ENCODE measurements around the gene CLTB.
"Not testable (repeated sequence)": the region's sequence is repeated elsewhere in the genome, so short reads cannot be mapped to it uniquely, and the experiment has no call there.

CLTB gene

DNA sequence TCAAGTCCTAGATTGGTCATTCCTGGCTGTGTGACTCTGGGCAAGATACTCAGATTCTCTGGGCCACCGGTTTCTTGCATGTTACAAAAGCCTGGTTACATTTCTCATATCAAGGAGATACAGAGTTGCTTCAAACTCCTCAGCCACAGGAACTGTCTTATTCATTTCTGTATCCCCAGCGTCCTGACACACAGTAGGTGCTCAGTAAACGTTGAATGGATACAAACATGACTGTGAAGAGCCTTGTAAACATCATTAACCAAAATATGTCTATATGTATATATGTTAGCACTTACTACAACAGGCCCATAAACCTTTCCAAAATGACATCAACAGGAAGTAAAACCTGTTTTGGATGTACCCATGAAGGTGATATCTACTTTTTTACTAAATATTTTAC, 1.6 kb downstream of the CLTB start:
- no peak for DNase-seq
- Mint-ChIP-seq H3K4me3 (peak overlapping the region in 1 of 2 donors; percentile 86), H3K27ac (peak overlapping the region in 1 of 2 donors; percentile 65), H3K27me3 (no peaks in the 10 kb centered on the region), H3K9me3 (no peaks in the 10 kb centered on the region), H3K4me1 (peaks cover 57% of the 10 kb centered on the region)
- no peak for ATAC-seq

- no peaks in the 10 kb centered on the region for H3K9me3 Mint-ChIP-seq
- no peak overlapping the region for H3K27ac Mint-ChIP-seq
- no peak overlapping the region for H3K4me3 Mint-ChIP-seq
- DNase-seq (no peak), ATAC-seq (no peak)
- no peaks in the 10 kb centered on the region for H3K27me3 Mint-ChIP-seq
- peaks cover 57% of the 10 kb centered on the region for H3K4me1 Mint-ChIP-seq
These were observed 2.6 kb downstream of the CLTB start for GRCh38 chr5:176413709-176414191.

- Mint-ChIP-seq H3K27me3 (no peaks in the 10 kb centered on the region), H3K9me3 (no peaks in the 10 kb centered on the region), H3K27ac (no peak overlapping the region), H3K4me1 (peaks cover 57% of the 10 kb centered on the region), H3K4me3 (no peak overlapping the region)
- DNase-seq = no peak
- no peak for ATAC-seq
These were observed 3.1 kb downstream of the CLTB start for GRCh38 chr5:176413255-176413565.

DNA sequence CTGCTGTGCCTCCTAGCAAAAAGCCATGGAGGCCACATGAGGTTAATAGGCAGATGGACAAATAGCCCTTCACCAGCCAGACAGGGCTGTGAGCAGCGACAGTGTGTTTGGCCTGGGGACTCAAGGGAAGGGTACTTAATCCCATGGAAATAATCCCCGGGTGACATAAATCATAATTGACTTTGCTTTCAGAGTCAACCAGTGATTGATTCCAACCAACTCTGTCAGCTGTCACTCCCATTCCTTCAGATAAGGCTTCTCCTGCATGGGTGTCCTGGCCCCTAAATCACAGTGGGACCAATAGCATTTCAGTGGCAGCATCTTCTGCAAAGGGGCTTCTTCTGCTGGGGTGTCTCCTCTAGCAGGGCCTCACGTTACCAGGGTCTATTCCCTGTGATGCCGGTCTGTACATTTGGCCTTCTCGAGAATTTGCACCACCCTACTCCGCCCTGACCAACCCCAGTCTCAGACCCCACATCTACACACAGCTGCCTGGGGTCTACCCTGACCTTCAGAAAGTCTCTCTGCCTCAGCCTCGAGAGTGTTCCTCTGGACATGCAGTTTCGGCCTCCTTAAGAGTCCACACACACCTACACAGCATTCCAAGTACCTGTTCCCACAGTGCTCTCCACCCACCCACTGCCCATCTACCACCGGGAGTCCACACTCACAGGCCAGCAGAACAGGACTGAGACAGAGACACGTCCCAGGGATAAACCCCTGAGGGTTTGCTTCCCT, 3.7 kb downstream of the CLTB start:
- peaks cover 57% of the 10 kb centered on the region for H3K4me1 Mint-ChIP-seq
- no peaks in the 10 kb centered on the region for H3K9me3 Mint-ChIP-seq
- H3K27ac Mint-ChIP-seq = no peak overlapping the region
- H3K27me3 Mint-ChIP-seq = no peaks in the 10 kb centered on the region
- ATAC-seq = no peak
- DNase-seq = no peak
- no peak overlapping the region for H3K4me3 Mint-ChIP-seq

DNA sequence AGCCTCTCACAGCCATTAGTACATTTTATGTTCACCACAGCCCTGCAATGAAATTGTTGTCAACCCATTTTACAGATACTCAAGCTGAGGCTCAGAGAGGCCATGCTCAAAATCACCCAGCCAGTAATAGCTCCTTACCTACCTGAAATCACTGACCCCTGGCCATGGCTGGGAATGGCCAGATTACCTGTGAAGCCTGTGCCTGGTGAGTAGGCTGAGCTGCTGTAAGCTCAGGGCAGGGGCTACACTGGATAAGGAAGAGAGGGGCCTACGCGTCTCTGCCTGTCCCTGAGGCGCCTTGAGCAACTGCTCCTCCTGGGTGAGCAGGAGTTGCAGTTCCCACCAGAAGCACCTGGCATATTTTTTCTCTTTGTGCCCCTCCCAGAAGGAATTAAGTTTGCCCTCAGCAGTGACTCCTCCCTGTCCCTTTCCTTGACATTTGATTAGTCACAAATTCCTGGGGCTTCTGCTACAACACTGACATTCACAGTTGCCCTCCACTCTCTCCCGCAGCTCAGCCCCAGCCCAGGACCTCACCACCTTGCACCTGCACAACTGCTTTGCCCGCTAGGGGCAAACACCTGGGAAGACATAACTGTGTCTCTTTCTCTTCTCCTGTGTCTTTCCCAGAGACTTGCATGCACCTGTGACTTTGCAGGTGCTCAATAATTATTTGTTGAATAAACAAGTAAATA, 5.7 kb downstream of the CLTB start:
- no peak for DNase-seq
- Mint-ChIP-seq H3K4me1 (peaks cover 53% of the 10 kb centered on the region), H3K4me3 (no peak overlapping the region), H3K27ac (no peak overlapping the region), H3K27me3 (no peaks in the 10 kb centered on the region), H3K9me3 (no peaks in the 10 kb centered on the region)
- ATAC-seq = no peak

DNA sequence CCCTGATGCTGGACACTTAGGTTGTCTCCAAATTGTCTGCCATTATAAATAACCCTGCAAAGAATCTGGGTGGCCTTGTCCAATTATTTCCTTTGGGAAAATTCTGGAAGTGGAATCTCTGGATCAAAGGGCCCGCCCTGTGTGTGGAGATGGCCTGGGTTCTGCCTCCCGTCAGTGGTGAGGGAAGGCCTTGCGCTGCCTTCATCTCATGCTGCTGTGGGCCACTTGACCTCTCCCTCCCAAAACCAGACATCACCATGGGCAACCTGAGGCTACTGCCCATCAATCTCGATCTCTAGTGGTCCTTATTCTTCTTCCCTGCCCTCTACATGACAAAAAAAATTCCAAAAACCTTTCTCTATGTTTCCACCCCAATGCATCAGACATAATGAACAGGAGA, 6.6 kb downstream of the CLTB start:
- Mint-ChIP-seq H3K27me3 (no peaks in the 10 kb centered on the region), H3K27ac (peak overlapping the region in 1 of 2 donors; percentile 30), H3K4me3 (no peak overlapping the region), H3K4me1 (peaks cover 44% of the 10 kb centered on the region), H3K9me3 (no peaks in the 10 kb centered on the region)
- no peak for DNase-seq
- ATAC-seq = no peak

DNA sequence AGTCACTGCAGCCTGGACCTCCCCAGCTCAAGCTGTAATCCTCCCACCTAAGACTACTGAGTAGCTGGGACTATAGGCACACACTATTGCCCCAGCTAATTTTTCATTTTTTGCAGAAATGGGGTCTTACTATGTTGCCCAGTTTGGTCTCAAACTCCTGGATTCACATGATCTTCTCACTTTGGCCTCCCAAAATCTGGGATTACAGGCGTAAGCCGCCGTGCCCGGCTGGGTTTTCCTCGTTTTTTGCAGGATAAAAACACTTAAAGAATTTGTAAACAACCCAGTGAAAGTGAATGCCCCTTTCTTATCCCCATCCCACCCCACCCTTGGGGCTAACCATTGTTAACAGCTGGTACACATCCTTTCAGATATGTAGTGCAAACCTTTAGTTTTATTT, 7.7 kb downstream of the CLTB start:
- no peak for DNase-seq
- Mint-ChIP-seq H3K9me3 (no peaks in the 10 kb centered on the region), H3K4me1 (peaks cover 32% of the 10 kb centered on the region), H3K27ac (no peak overlapping the region), H3K27me3 (no peaks in the 10 kb centered on the region), H3K4me3 (no peak overlapping the region)
- ATAC-seq = no peak

- peaks cover 29% of the 10 kb centered on the region for H3K4me1 Mint-ChIP-seq
- DNase-seq, H3K27ac Mint-ChIP-seq, H3K4me3 Mint-ChIP-seq, H3K9me3 Mint-ChIP-seq, ATAC-seq, H3K27me3 Mint-ChIP-seq: not testable (repeated sequence)
These were observed 8.1 kb downstream of the CLTB start for GRCh38 chr5:176408252-176408573.

DNA sequence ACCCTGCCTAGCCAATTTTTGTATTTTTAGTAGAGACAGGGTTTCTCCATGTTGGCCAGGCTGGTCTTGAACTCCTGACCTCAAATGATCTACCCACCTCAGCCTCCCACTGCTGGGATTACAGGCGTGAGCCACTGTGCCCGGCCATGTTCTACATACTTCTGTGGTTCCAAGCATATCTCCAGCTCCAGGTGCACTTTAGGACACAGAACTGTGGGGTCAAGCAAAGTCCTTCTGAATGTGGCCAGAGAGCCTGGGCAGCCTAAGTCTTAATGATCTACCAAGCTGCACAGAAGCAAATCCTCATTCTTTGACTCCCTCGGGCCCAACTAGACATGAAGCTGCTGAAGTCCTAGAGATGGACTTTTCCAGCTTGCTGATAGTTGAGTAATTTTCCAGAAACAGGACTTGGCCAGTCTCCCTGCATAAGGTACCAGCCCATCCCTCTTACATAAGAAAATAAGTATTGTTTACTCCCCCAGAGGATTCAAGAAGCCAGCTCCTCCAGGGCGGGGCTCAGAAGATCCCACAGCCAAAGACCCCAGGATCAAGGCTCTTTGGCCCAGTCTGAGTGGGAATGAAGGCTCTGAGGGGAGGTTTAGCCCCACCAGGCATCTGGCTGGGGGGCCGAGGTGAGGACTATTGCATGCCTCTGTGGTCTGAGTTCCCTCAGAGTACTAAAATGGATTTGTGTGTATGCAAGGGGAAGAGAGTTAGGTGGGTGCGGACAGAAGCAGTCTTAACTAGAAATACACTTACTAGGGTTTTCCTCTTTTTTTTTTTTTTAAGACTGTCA, 8.7 kb downstream of the CLTB start:
- no peaks in the 10 kb centered on the region for H3K9me3 Mint-ChIP-seq
- no peak overlapping the region for H3K4me3 Mint-ChIP-seq
- H3K27me3 Mint-ChIP-seq = no peaks in the 10 kb centered on the region
- peaks cover 23% of the 10 kb centered on the region for H3K4me1 Mint-ChIP-seq
- no peak for ATAC-seq
- DNase-seq = no peak
- H3K27ac Mint-ChIP-seq = peak overlapping the region in 1 of 2 donors; percentile 76

DNA sequence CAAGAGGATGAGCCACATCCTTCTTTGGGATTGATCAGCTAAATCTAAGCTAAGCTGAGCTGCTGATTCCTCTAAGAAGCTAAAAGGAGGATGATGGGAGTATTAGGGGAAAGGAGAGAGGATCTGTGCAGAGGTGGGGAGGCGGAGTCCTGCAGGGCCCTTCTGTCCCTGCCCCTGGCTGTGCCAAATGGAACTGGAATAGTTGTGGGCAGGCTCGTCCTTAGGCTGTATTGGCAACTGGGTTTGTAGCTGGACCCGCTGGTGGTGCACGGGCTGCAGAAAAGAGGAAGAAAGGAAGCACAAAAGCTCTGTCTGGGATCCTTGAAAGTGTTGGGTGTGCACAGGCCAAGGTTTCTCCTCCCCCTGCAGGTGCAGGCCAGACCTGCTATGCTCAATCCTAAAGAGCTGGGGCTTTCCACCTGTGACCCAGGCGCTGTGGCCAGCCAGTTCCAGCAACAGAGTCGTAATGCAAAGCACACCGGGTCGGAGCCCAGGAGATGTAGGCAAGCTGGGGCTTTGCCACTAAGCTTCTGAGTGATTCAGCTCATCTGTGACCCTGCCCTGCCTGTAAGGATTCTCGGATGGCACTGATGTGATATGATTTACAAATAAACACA, 9.8 kb downstream of the CLTB start:
- no peak for DNase-seq
- ATAC-seq = no peak
- Mint-ChIP-seq H3K27ac (no peak overlapping the region), H3K27me3 (no peaks in the 10 kb centered on the region), H3K4me3 (no peak overlapping the region), H3K4me1 (peaks cover 13% of the 10 kb centered on the region), H3K9me3 (no peaks in the 10 kb centered on the region)

DNA sequence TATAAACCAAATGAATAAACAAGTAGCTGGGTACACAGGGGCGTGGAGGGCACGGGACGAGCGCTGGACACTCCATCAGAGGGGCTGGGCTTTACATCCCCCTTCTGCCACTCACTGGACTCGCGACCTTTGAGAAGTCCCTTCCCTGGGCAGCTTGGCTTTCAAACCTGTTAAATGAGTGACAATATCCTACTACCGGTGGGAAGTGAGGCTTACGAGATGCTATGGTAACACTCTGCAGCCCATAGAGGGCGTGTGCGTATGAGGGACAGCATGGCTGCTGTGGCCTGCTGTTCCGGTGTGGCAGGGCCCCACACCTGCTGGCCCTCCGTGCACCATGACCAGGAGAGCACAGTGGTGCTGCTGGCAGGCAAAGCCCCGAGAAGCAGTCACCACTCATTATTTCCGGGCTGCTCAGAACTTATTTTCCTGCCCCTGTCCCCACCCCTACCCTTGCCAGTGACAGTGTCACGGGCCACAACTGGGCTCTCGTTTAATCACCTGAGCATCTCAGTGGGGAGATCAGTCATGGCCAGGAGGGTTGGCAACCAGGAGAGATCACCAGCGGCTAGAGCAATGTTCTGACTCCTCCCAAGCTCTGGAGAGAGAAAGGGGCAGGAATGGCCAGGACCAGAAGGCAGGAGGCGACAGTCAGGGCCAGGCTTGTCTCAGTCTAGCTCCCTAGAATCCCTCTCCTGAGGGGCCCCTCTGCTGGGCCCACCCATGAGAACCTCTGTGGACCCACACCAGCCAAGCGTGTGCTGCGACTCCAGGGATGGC, 10.5 kb downstream of the CLTB start:
- Mint-ChIP-seq H3K27me3 (no peaks in the 10 kb centered on the region), H3K4me1 (peaks cover 10% of the 10 kb centered on the region), H3K9me3 (no peaks in the 10 kb centered on the region), H3K27ac (peak overlapping the region in 1 of 2 donors; percentile 68), H3K4me3 (no peak overlapping the region)
- ATAC-seq (no peak), DNase-seq (no peak)

DNA sequence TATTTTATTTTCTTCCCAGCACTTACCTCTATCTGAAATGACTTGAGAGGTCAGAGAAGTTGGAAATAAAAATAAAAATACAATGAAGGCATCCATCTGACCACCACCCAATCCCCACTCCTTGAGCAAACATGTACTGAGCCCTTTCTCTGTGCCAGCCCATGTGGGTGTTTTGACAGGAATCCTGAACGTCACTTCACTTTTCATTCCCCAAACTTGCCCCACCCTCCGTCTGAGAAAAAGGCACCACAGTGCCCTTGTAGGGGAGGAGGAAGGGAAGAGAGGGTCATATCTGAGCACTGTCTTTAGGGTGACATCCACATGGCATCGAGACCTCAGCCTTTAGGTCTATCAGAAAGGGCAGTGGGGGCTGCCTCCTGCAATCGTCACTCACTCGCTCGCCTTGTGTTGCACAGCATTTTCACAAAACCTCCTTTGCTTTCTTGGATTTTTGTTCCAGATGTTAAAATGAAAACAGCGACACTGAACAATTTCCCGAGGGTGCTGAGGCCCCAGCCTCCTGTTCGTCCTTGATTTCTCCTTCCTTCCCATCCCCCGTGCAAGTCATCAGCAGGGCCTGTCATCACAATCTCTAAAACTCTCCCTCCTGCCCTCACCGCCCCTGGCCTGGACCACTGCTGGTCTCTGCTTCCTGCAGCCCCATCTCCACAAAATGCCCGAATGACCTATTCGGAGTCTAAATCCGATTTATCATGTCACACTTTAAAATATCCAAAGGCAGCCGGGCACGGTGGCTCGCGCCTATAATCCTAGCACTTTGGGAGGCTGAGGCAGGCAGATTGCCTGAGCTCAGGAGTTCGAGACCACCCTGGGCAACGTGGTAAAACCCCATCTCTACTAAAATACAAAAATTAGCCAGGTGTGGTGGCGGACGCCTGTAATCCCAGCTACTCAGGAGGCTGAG, 14.8 kb downstream of the CLTB start:
- Mint-ChIP-seq H3K27me3 (no peaks in the 10 kb centered on the region), H3K4me1 (peaks cover 14% of the 10 kb centered on the region), H3K4me3 (no peak overlapping the region), H3K9me3 (no peaks in the 10 kb centered on the region), H3K27ac (peak overlapping the region in 1 of 2 donors; percentile 76)
- ATAC-seq (no peak), DNase-seq (no peak)

GRCh38 chr5:176400382-176401156, 15.8 kb downstream of the CLTB start:
- DNase-seq (no peak), ATAC-seq (no peak)
- peak overlapping the region in 1 of 2 donors; percentile 87 for H3K27ac Mint-ChIP-seq
- H3K9me3 Mint-ChIP-seq = no peaks in the 10 kb centered on the region
- no peaks in the 10 kb centered on the region for H3K27me3 Mint-ChIP-seq
- H3K4me1 Mint-ChIP-seq = peaks cover 8% of the 10 kb centered on the region
- H3K4me3 Mint-ChIP-seq = no peak overlapping the region
